ACHN (cell line): Measurements from ENCODE around the gene FRS2.
A peak's percentile ranks its signal among the peaks of the same experiment; 100 is the strongest.

Experiments used
- DNase-seq: peaks from one replicate; pipeline ENCODE4 v3.0.0-alpha.2; 2015
- in situ Hi-C: cut with HindIII; loops from 2 replicates; pipeline ENCODE4 v1.10.0; 2017; ENCODE audit warnings: low sequenced_read_pairs, low pct_ligation_motif_present, low pct_unique_long_range_greater_than_20kb

FRS2 gene

DNA sequence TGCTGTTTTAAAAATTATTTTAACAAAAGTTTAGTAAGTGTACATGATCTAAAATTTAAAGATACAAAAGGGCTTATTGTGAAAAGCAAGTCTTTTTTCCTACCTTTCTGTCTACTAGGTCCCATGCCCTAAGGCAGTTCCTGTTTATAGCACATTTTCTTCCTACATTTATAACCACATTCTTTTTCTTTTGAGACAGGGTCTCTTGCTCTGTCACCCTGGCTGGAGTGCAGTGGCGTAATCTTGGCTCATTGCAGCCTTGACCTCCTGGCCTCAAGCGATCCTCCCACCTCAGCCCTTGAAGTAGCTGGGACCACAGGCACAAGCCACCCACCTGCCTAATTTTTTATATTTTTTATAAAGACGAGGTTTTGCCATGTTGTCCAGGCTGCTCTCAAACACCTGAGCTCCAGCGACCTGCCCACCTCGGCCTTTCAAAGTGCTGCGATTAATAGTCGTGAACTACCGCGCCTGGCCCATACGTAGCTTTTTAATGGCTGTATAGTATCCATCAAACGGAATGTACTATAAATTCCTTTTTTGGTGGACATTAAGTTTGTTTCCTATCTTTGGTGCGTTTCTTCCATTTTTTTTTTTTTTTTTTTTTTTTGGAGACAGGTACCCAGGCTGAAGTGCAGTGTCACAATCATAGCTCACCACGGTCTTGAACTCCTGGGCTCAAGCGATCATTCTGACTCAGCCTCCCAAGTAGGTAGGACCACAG, 20.9 kb downstream of the FRS2 start:
- in situ Hi-C loops = no loop called here
- no peak for DNase-seq

DNA sequence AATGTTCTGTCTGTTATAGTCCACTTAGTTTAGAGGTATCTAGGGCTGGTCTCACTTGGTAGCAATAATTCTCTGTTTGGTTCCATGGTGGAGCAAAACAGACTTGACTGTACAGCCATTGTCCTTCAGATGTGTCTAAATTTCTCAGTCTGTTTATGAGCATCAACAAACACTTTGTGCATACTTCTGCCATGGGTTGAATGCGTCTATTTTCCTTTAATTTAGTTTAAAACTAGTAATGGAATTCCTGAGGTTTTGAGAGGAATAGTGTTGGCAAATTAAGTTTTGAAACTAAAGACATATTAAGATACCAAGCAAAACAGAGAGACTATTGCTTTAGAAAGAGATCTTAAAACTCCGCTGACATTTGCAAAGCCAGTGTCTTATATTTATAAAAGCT, 22.6 kb downstream of the FRS2 start:
- in situ Hi-C loops = no loop called here
- no peak for DNase-seq

GRCh38 chr12:69495071-69495470, 24.9 kb downstream of the FRS2 start:
- in situ Hi-C loops = no loop called here
- DNase-seq = no peak

DNA sequence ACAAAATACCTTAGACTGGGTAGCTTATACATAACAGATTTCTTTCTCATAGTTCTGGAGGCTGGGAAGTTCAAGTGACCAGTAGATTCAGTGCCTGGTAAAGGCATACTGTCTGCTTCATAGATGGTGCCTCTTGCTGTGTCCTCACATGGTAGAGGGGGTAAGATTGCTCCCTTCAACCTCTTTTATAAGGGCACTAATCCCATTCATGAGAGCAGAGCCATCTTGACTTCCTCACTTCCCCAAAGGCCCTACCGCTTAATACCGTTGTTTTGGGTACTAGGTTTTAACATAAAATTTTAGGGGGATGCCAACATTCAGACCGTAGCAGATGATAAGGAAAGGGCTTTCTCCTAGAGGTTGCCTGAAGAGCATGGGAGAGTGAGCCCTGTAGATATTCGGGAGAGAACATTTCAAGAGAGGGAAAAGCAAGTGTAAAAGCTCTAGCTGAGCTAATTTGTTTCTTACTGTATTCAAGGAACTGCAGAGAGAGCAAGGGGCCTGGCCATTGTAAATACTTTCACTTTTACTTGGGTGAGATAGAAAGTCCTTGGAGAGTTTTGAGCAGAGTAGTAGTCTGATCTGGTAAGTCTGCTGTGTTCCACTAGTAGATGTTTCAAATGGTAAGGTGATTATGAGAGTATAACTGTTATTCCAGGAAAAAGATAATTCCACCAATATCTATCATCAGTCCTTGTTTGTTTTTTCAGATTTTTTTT, 27.3 kb downstream of the FRS2 start:
- peak; percentile 82 for DNase-seq
- in situ Hi-C loops = no loop called here

DNA sequence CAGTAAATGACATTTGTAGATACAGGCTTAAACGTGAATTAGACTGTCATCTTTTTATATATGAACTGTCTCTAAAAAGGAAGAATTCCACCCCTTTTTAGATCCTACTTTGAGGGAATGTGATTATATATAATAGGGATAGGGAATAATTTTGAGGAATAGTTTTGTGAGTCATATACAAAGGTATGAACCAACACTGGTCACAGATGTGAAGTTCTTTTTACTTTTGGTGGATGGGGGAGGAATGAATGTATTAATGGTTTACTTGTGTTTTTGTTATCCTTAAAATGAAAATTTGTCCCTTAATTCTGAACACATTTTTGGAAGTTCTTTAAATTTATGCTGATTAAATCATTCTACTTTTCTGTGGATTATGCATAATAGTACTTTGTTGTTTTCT, 30.4 kb downstream of the FRS2 start:
- in situ Hi-C loops = no loop called here

DNA sequence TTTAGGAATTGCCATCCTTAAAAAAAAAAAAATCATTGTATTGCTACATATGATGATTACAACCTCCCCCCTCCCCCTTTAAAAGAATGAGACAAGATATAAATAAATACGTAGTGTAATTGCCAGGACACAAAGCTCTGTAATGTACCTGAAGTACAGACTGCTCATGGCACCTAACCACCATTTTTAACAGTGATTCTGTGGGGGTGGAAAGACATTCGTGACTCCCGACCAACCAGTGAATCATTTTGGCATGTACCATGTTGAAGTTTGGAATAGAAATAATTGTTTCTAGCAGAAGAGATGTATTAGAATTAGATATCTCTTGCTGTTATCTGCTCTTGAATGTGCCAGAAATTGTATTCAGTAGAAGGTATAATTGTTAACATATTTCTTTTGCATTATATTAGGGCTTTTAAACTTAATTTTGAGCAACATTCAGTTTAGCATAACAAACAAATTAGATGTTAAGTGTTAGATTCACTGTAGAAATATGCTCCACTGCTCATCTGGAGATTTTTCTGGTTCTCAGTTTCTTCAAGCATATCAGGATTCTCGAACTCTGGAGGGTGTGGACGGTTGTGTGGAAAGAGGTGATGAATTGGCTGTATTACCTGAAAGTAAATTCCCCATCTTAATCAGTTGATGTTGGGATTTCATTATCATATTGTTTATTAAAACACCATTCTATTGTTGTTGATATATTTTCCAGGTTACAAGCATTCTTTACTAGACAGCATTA, 31.1 kb downstream of the FRS2 start:
- in situ Hi-C loops = no loop called here
- peak; percentile 70 for DNase-seq

More for the DNA sequence above, 30.4 kb downstream of the FRS2 start:
- DNase-seq = peak; percentile 65

GRCh38 chr12:69502345-69503081, 32.3 kb downstream of the FRS2 start:
- in situ Hi-C loops = no loop called here
- peak; percentile 95 for DNase-seq

DNA sequence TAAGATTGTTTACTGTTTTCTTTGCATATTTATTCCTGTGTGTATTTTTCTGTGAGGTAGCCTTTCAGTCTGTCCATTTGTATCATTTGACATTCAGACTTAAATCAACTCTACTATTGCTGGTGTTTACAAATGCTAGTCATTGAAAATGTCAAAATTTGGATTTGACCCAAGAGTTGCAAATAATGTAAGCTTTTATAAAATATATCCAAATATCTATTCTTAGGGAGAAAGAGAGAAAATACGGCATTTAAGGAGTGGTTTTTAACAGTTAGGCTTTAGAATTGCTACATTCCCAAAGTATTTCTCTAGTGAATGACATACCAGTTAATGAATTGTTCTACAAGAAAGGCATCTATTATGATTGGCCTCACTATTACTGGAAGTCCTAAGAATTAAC, 37.9 kb downstream of the FRS2 start:
- in situ Hi-C loops = no loop called here
- no peak for DNase-seq

DNA sequence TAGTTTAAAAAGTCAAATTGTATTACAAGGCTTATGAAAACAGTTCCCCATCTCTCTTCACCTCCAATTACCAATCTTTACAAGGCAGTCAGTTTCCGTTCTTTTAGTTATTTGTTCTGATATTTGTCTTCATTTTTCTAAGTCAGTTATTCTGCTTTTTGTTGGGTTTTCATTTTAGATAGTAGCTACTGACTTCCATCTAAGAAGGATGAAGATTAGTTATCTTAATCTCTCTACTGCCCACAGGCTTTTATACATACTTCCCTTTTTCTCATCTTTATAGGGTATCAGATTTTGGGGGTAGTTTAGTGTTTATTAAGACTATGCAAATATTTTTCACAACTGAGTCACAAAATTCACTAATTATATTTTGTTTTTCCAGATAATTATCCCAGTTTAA, 38.4 kb downstream of the FRS2 start:
- in situ Hi-C loops = no loop called here
- no peak for DNase-seq

DNA sequence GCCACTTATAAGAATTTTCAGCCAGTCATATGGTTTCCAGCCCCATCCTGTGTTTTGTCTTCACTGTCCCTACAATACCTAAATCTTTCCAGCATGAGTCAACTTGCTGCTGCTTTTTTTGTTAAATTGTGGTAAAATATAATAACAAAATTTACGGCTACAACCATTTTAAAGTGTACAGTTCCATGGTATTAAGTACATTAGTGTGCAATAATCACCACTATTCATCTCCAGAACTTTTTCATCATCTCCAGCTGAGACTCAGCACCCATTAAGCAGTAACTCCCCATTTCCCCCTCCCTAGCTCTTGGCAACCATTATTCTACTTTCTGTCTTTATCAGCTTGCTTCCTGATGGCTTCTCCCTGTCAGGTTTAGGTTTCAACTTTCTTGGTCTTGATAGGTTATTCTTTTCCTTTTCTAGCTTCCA, 39.1 kb downstream of the FRS2 start:
- in situ Hi-C loops = no loop called here
- no peak for DNase-seq

DNA sequence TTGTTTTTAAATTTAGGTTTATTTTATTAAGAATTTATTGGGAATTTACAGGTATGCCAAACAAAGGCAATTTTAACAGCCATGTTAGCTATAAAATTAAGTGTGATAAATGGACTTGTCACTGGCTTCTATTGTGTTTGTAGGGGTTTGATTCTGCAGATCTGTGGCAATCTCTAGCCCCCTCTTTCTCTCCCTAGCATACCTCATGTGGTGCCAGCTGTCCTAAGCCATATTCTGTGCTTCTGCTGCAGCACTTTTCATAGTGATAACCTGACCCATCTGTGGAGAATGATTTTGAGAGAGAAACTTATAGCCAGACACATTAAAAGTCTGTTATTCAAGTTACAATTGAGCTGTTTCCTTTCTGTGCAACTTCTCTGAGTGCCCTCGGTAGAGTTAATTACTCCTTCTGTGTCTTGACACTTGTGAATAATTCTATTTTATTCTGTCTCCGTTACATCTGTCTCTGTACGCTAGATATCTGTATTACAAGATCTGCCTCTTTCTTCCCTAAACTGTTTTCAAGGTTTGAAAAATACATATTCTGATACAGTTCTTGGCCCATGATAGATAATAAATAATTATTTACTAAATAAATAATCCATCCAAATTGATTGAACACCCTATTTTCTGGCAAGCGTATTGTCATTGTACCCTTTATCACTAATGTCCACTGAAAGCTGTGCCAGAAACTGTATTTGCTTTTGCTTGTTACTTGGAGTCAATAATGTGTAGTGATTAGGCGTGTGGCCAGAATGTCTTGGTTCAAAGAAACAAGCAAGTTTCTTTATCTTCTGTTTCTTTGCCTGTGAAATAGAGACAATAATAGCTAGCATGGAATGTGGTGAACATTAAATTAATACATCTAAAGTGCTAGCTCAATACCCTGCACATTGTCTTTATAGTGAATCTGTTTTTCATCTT, 40.0 kb downstream of the FRS2 start:
- no peak for DNase-seq
- in situ Hi-C loops = no loop called here

GRCh38 chr12:69511016-69511415, 40.8 kb downstream of the FRS2 start:
- in situ Hi-C loops = no loop called here
- DNase-seq = no peak

- in situ Hi-C loops = no loop called here
- no peak for DNase-seq
These were observed 41.5 kb downstream of the FRS2 start for GRCh38 chr12:69511469-69512267.

DNA sequence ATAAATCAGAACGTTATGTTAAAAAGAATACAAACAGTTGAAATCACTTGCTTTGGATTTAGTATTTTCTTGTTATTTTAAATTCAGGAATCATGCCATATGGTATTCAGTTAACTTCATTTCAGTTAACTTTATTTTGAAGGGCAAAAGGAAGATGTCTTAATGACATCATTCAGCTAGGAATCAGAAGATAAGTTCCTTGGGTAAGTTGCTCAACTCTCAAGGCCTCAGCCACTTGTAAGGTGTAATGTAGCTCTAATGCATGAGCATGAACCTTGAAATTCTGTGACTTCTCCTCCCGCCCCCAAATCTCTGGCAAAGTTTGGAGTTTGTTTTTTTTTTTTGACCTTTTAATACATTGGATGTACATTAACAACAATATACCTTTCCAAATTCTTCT, 42.6 kb downstream of the FRS2 start:
- DNase-seq = no peak
- in situ Hi-C loops = no loop called here

- in situ Hi-C loops = no loop called here
- DNase-seq = peak; percentile 66
These were observed 43.1 kb downstream of the FRS2 start for GRCh38 chr12:69513297-69513696.

- in situ Hi-C loops = no loop called here
- DNase-seq = no peak
These were observed 43.9 kb downstream of the FRS2 start for GRCh38 chr12:69514111-69514510.

DNA sequence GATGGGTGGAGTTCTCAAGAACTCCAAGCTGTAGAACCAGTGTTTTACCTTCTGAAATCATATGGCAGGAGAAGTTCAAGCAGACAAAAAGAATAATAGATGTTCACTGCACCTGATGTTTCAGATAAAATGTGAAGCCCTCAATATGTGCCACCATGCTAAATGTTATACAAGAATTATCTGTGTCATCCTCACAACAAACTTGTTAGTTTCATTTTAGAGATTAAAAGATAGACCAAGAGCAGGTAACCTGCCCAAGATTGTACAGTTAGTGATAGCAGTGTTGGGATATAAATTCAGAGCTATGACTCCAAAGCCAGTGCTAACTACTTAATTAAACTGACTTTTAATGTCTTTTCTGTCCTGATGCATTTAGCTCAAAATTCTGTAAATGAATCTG, 44.7 kb downstream of the FRS2 start:
- in situ Hi-C loops = no loop called here
- no peak for DNase-seq
